Transverse colon (tissue), 3 donors: Measurements from ENCODE around the gene SEC31B.

ENCODE experiments used
- CTCF ChIP-seq, 5 experiments: fragments of 200-600 bp in 3 of 5; fragments of 450-650 bp in 2 of 5; sonication (generic) in 3 of 5; IDR thresholded peaks; 1 replicate in 2 of 5; 2 replicates in 3 of 5; pipeline ENCODE4 v1.5.1; 2016 to 2017; ENCODE audit warnings: antibody characterized with exemption in 5 of 5, inconsistent platforms in 3 of 5, mild to moderate bottlenecking in 2 of 5, moderate library complexity in 1 of 5
- POLR2A ChIP-seq: fragments of 450-650 bp; IDR thresholded peaks from one replicate; pipeline ENCODE4 v1.6.1; 2016; ENCODE audit warnings: antibody characterized with exemption, mild to moderate bottlenecking, moderate library complexity

GRCh38 chr10:100544950-100545349 lies 25.3 kb upstream of the SEC31B start:
- TF ChIP-seq CTCF (IDR thresholded peaks at IDR 0.05), result no peak
- TF ChIP-seq POLR2A, result no peak
